ENCODE results near the gene NFKBIA.

The NFKBIA gene

GRCh38 chr14:35353409-35354172 lies 51.0 kb downstream of the NFKBIA start:
- DNase-seq (ENCODE audit: low read depth), result no peak
- TF ChIP-seq CTCF (IDR thresholded peaks at IDR 0.05; ENCODE audit: low read depth, low read length) (no peak), MYC (IDR thresholded peaks at IDR 0.05; ENCODE audit: low read depth, low read length) (no peak), POLR2A (IDR thresholded peaks at IDR 0.05; ENCODE audit: extremely low read depth, insufficient read length) (no peak)
- TF ChIP-seq, protein P1, sequence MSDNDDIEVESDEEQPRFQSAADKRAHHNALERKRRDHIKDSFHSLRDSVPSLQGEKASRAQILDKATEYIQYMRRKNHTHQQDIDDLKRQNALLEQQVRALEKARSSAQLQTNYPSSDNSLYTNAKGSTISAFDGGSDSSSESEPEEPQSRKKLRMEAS (IDR thresholded peaks at IDR 0.05; ENCODE audit: low read depth, low read length), result no peak
- no peak overlapping the region for H3K4me3 ChIP-seq (ENCODE audit: low read depth, low read length)

DNA sequence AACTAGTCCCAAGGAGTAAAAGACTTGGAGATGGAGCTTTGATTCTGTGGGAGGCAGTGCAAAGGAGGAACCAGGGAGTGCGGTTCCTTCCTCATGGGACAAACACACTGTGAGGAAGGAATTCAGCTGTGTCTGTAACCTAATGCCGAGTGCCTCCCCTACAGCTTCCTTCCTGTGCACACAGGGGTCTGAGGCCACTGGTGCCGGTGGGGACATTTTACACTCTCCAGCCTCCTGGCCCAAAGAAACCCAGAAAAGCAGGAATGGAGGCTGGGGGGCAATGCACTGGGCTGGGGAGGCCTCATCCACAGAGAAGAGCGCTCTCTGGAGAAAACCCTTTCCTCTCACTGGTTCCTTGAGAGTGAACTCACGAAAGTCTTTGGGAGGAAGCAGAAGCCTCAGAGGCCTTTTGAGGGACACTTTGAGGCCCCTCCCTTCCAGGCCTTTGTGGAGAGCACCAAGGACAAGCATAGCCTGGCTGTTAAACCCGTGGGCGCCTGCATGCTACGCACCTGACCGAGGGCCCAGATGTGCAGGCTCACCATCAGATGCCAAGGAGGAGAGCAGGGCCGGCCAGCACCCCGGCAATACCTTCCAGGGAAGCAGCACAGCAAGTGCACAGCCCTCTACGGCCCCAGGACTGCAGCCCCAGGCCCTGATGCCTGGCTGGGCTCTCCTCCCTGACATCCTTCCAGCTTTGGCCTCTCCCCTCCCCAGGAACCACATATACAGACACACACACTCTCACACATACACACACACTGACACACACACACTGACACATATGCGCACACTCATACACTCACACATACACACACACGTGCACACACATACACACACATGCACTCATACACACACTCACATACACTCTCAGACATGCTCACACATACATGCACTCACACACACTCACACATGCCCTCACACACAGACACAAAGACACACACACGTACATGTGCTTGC lies 52.0 kb downstream of the NFKBIA start:
- DNase-seq (ENCODE audit: low read depth), result peak; percentile 76
- TF ChIP-seq CTCF (IDR thresholded peaks at IDR 0.05; ENCODE audit: low read depth, low read length) (no peak), MYC (IDR thresholded peaks at IDR 0.05; ENCODE audit: low read depth, low read length) (peak; percentile 50)
- TF ChIP-seq, protein P1 (IDR thresholded peaks at IDR 0.05; ENCODE audit: low read depth, low read length), result no peak
- no peak overlapping the region for H3K4me3 ChIP-seq (ENCODE audit: low read depth, low read length)

DNA sequence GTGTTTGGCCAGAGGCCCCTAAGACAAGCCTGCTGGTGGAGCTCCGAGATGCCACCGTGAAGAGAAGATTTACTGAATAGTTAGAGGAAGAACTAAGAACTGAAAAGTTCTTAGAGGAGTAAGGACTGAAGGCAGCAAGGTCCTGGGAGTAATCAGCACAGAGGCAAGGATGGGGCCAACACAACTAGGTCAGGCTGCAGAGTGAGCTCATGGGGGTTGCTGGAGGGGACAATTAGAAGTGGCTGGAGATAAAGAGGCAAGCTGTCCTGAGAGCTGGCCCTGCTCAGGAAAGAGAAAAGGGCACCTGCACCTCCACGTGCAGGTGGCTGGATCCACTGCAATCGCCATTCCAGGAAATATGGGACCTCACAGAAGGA lies 52.7 kb downstream of the NFKBIA start:
- TF ChIP-seq MYC (IDR thresholded peaks at IDR 0.05; ENCODE audit: low read depth, low read length) (no peak), POLR2A (IDR thresholded peaks at IDR 0.05; ENCODE audit: extremely low read depth, insufficient read length) (no peak), CTCF (IDR thresholded peaks at IDR 0.05; ENCODE audit: low read depth, low read length) (no peak)
- TF ChIP-seq, protein P1 (IDR thresholded peaks at IDR 0.05; ENCODE audit: low read depth, low read length), result no peak
- no peak for DNase-seq (ENCODE audit: low read depth)
- no peak overlapping the region for H3K4me3 ChIP-seq (ENCODE audit: low read depth, low read length)

All from NB4 (cell line).